Measurements from ENCODE around the gene SORBS1. TPM values are rescaled to one million over a fixed set of nuclear protein-coding genes. Genes with fewer than 3 reads are reported as not detected.

SORBS1 gene
- total and polyA plus RNA-seq, 2 of the 13 experiments (the other 11 are each of a cell fraction or from before 2014, with no cell fraction given) = 16.8 to 39.8 TPM

GRCh38 chr10:95443636-95444035, 117.5 kb downstream of the SORBS1 start (continued):
- TF ChIP-seq ERF (CRISPR knock-in tag; IDR thresholded peaks at IDR 0.05) (0 out of 2 replicates have a peak, but pooled peaks have one; percentile 23), ZBTB44 (CRISPR knock-in tag; IDR thresholded peaks at IDR 0.05) (no peak), MAX (IDR thresholded peaks at IDR 0.05) (no peak), ZBTB40 (IDR thresholded peaks at IDR 0.05) (no peak), ZBTB40 (CRISPR knock-in tag; IDR thresholded peaks at IDR 0.05) (no peak), ZNF30 (CRISPR knock-in tag; IDR thresholded peaks at IDR 0.05) (no peak), PITX1 (CRISPR knock-in tag; IDR thresholded peaks at IDR 0.05) (no peak), HES4 (CRISPR knock-in tag; IDR thresholded peaks at IDR 0.05; ENCODE audit: borderline replicate concordance) (no peak), IRF9 (CRISPR knock-in tag; IDR thresholded peaks at IDR 0.05; ENCODE audit: borderline replicate concordance) (no peak), ELF3 (CRISPR knock-in tag; IDR thresholded peaks at IDR 0.05) (peak; percentile 50; the same call in 1 of the 2 replicates), HOXD1 (CRISPR knock-in tag; IDR thresholded peaks at IDR 0.05) (no peak), IRX3 (CRISPR knock-in tag; IDR thresholded peaks at IDR 0.05; ENCODE audit: borderline replicate concordance, low read depth) (no peak)
